Ishikawa (cell line): ENCODE data around the gene TLK1.

Source experiments
- CEBPB ChIP-seq: IDR thresholded peaks from 2 replicates; pipeline ENCODE4 v1.6.1; 2012
- CREB1 ChIP-seq: IDR thresholded peaks from 2 replicates; pipeline ENCODE4 v1.6.1; 2012; ENCODE audit warnings: low read depth
- EGR1 ChIP-seq: IDR thresholded peaks from 2 replicates; pipeline ENCODE4 v1.6.1; 2012
- EP300 ChIP-seq: IDR thresholded peaks from 2 replicates; pipeline ENCODE4 v1.6.1; 2012; ENCODE audit warnings: borderline replicate concordance
- FOXM1 ChIP-seq: IDR thresholded peaks from 2 replicates; pipeline ENCODE4 v1.6.1; 2012; ENCODE audit warnings: low read depth, borderline replicate concordance
- MAX ChIP-seq: IDR thresholded peaks from 2 replicates; pipeline ENCODE4 v1.6.1; 2012
- NFIC ChIP-seq: IDR thresholded peaks from 2 replicates; pipeline ENCODE4 v1.6.1; 2012
- RAD21 ChIP-seq: IDR thresholded peaks from 2 replicates; pipeline ENCODE4 v1.6.1; 2012; ENCODE audit warnings: low read depth
- REST ChIP-seq: IDR thresholded peaks from 2 replicates; pipeline ENCODE4 v1.6.1; 2012; ENCODE audit warnings: low read depth, mild to moderate bottlenecking
- TAF1 ChIP-seq: IDR thresholded peaks from 2 replicates; pipeline ENCODE4 v1.6.1; 2012; ENCODE audit warnings: low read depth, mild to moderate bottlenecking
- TCF12 ChIP-seq: IDR thresholded peaks from 2 replicates; pipeline ENCODE4 v1.6.1; 2012; ENCODE audit warnings: low read depth
- TEAD4 ChIP-seq: IDR thresholded peaks from 2 replicates; pipeline ENCODE4 v1.6.1; 2012
- USF1 ChIP-seq: IDR thresholded peaks from 2 replicates; pipeline ENCODE4 v1.6.1; 2012
- YY1 ChIP-seq: IDR thresholded peaks from 2 replicates; pipeline ENCODE4 v1.6.1; 2012; ENCODE audit warnings: low read depth
- ZBTB7A ChIP-seq: IDR thresholded peaks from 2 replicates; pipeline ENCODE4 v1.6.1; 2012; ENCODE audit warnings: low read depth

The TLK1 gene

DNA sequence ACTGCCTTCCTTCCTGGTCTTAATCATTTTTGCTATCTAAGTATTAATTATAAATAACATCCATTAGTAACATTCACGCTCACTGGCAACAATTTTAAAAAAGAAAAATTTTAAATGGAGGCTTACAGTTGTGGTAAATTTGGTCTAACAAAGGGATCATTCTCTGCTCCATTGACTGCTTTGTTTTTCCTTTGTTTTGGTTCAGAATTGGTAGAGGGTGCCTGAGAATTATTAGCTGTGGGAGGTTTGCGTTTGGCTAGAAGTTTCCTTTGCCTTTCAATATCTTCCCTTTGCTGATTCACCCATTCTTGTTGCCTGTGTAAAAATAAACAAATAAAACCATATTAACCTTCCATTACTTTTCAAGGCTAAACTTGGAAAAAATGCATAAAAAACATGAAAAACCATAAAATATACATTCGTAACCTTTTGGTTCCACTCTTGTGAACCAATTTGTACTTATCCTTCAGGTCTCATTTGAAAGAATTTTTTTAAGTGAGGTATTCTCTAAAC lies 114.6 kb downstream of the TLK1 start:
- no peak for TF ChIP-seq TAF1
- TF ChIP-seq RAD21 = no peak
- no peak for TF ChIP-seq FOXM1
- TF ChIP-seq CEBPB = no peak
- no peak for TF ChIP-seq EGR1
- TF ChIP-seq USF1 = no peak
- no peak for TF ChIP-seq TCF12
- no peak for TF ChIP-seq REST

GRCh38 chr2:171044416-171044815 lies 116.3 kb downstream of the TLK1 start:
- TF ChIP-seq ZBTB7A (no peak), RAD21 (no peak)

DNA sequence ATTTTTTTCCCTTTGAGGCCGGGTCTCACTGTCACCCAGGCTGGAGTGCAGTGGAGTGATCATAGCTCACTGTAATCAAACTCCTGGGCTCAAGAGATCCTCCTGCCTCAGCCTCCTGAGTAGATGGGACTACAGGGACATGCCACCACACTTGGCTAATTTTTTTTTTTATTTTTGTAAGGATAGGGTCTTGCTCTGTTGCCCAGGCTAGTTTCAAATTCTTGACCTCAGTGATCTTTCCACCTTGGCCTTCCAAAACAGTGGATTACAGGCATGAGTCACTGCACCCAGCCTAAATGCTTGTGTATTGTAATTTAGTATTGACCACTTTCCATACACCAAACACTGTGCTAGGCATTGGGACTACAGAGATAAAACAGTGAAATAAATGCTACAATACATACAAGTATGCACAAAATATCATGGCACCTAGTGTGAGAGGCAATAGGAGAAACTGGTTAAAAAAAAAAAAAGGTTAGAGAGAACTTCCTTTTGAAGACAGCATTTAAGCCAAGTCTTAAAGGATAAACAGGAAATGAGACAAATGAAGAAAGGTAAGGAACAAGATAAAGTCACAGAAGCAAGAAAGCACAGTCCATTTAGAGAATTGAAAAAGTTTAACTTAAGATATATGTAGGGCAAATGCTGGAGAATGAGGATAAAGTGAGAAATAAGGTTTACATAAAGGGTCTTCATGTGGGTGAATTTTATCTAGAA lies 118.3 kb downstream of the TLK1 start:
- no peak for TF ChIP-seq TAF1
- no peak for TF ChIP-seq EGR1
- TF ChIP-seq MAX = no peak
- TF ChIP-seq YY1 = no peak
- no peak for TF ChIP-seq NFIC
- no peak for TF ChIP-seq TCF12
- TF ChIP-seq EP300 = no peak
- no peak for TF ChIP-seq FOXM1
- no peak for TF ChIP-seq CEBPB
- TF ChIP-seq CREB1 = no peak

DNA sequence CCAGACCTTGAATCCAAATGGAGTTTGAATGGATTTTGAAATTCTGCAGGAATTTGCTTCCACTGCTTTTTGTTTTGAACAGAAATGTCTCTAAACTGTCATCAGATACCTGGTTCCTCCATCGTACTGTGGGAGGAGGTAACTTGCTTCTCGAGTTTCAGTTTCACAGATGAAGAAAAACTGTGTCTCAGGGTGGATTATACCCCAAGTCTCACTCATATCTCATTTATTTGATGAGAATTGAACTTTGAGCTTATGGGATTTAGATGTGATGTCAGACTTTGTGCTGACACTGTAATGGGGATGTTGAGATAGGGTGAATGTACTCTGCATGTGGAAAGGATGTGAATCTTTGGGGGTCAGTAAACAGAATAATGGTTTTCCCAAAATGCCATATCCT lies 124.2 kb downstream of the TLK1 start:
- no peak for TF ChIP-seq USF1
- no peak for TF ChIP-seq FOXM1
- no peak for TF ChIP-seq CEBPB

GRCh38 chr2:171034315-171034714 lies 126.4 kb downstream of the TLK1 start:
- no peak for TF ChIP-seq CREB1
- no peak for TF ChIP-seq RAD21
- no peak for TF ChIP-seq YY1

DNA sequence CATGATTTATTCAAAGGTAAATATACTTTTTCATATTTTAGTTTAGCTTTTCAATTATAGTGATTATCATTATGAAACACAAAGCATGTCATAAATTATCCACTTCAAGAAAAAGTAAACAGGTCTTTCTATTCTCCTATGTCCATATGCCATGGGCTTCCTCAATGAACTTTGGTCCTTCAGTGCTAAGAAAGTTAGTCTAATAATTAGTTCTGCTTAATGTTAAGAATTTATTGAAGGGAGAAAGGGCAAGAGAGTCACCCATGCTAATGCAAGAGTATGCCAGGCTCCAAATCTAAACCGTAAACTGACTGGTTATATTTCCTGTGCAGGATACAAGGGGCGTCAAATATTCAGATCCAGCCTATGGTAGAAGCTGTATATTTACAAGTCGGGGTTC lies 135.5 kb downstream of the TLK1 start:
- TF ChIP-seq CREB1 (no peak), YY1 (no peak), REST (no peak)

DNA sequence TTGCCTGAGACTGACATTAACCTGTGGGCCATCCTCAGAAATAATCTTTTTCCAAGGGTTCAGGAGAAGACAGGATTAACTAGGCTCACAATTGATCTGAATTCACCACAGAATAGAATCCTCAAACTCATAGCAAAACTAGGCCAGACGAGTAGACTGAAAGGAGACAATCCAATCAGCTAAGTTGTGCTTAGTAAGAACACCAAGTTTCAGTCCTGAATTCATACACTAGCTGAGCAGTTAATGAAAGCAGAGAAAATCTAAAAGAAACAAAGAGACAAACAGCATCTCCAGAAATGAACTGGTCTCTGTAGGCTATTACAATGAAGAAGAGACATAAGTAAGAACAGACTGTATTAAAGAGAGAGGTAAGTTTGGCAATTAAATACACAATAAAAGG lies 142.2 kb downstream of the TLK1 start:
- TF ChIP-seq CEBPB (no peak), TAF1 (no peak), EGR1 (no peak), RAD21 (no peak), MAX (no peak), NFIC (no peak), EP300 (no peak), FOXM1 (no peak), TEAD4 (no peak), REST (no peak), TCF12 (no peak), ZBTB7A (no peak)
